ENCODE measurements around the gene RUNX1. TPM values are rescaled to one million over a fixed set of nuclear protein-coding genes. Genes with fewer than 3 reads are reported as not detected.

The RUNX1 gene
- total and polyA plus RNA-seq, 2 donors (not counting 1 experiment from before 2014, with no cell fraction given), result 26.3 to 73.0 TPM

DNA sequence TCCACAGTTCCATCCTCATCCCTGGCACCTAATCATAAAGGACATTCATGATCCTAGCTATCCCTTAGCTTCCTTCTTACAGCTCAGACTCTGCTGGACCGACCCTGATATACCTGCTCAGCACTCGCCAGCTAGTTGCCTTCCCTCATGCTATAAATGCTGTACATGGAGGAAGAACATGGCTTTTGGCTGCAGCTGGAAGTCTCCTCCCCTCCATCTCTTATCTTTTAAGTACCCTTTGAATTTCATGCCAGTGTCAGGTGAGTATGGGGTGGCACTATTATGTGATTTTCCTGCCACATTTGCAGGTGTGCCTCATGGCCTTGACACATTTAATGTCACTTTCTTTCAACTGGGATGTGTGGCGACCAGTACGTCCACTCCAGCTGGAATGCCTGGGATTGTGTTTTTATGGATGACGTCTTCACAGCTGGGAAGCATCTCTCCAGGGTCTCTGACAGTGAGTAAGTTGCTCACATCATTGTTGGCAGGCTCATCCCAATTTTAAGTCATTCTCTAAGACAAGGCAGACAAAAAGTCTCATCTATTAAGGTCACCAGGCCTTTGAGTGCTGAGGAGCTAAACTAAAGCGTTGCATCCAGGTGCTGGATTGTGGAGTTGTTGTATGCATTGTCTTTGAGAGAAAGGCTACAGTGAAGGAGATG is 43.4 kb downstream of the RUNX1 start:
- H3K9me3 Mint-ChIP-seq (ENCODE audit: insufficient read depth), result no peaks in the 10 kb centered on the region
- Histone ChIP-seq H3K4me2 (replicated peaks; ENCODE audit: low read depth, low read length, poor library complexity, severe bottlenecking) (no peak overlapping the region), H3K4me1 (ENCODE audit: control insufficient read depth in 2 of 2, insufficient read depth in 2 of 2, low read length in 2 of 2) (no peaks in the 10 kb centered on the region), H3K27ac (ENCODE audit: low read length in 2 of 2) (no peak overlapping the region), H2AFZ (ENCODE audit: insufficient read depth, low read depth, low read length, poor library complexity, severe bottlenecking) (no peak overlapping the region), H3K9ac (ENCODE audit: low read length) (no peak overlapping the region), H4K20me1 (ENCODE audit: control insufficient read depth, insufficient read depth, low read length, poor library complexity, severe bottlenecking) (peaks cover 86% of the 10 kb centered on the region), H3K36me3 (replicated peaks in 1 of 2; ENCODE audit: control extremely low read depth in 1 of 2, control insufficient read depth in 1 of 2, extremely low read depth in 1 of 2, insufficient read depth in 2 of 2, low read length in 1 of 2) (peaks cover 0 to 34% of the 10 kb centered on the region in 2 experiments), H3K9me3 (ENCODE audit: control extremely low read depth in 1 of 3, control insufficient read depth in 2 of 3, insufficient read depth in 1 of 3, low read length in 2 of 3) (no peaks in the 10 kb centered on the region), H3K27me3 (replicated peaks in 1 of 4; ENCODE audit: control extremely low read depth in 1 of 4, control insufficient read depth in 3 of 4, insufficient read depth in 4 of 4, low read length in 3 of 4) (no peaks in the 10 kb centered on the region), H3K4me3 (ENCODE audit: control extremely low read depth in 1 of 5, extremely low read depth in 1 of 5, insufficient read depth in 1 of 5, low read depth in 2 of 5, low read length in 4 of 5) (no peak overlapping the region), H3K79me2 (ENCODE audit: control insufficient read depth, insufficient read depth, low read length) (peaks cover 99% of the 10 kb centered on the region)
- no peak for ATAC-seq (ENCODE audit: low read depth)
- peaks cover 16% of the 10 kb centered on the region for H3K4me1 Mint-ChIP-seq
- DNase-seq, result no peak
- H3K27me3 Mint-ChIP-seq, result no peaks in the 10 kb centered on the region
- H3K4me3 Mint-ChIP-seq, result no peak overlapping the region
- no peak overlapping the region for H3K27ac Mint-ChIP-seq
- ChIA-PET CTCF (interaction anchor here (1.2 kb wide), 1 partner anchor 14 kb away, joined by 4 read pairs; no protein-coding TSS in a partner anchor), POLR2A (no interaction called here)
- no peak for TF ChIP-seq CTCF (IDR thresholded peaks at IDR 0.05)
- TF ChIP-seq EZH2 (IDR thresholded peaks at IDR 0.05; ENCODE audit: borderline replicate concordance, insufficient read depth, low read depth, low read length, poor library complexity, severe bottlenecking), result no peak
- 88% methylated on average over 5 of the region's 6 CpGs for WGBS (ENCODE audit: insufficient coverage)
- intact Hi-C loops (cut with micrococcal nuclease), result no loop called here

DNA sequence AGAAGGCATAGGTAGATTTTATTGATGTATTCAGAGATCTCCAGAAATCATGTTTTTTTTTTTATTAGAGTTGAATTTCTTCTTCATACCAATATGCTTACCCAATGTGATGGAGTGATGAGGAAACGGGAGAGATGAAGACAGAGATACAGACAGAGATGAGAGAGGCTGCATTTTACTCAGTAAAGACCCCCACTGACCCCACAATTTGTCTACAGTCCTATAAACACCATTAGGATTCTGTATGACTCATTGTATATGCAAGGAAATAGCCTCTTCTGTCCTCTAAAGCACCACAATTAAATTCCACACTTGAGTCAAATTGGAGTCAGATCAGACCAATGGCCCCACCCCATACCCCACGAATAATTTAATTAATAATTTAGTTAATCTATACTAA is 44.0 kb downstream of the RUNX1 start:
- Histone ChIP-seq H3K4me2 (replicated peaks; ENCODE audit: low read depth, low read length, poor library complexity, severe bottlenecking) (no peak overlapping the region), H4K20me1 (ENCODE audit: control insufficient read depth, insufficient read depth, low read length, poor library complexity, severe bottlenecking) (peaks cover 84% of the 10 kb centered on the region), H3K27me3 (replicated peaks in 1 of 4; ENCODE audit: control extremely low read depth in 1 of 4, control insufficient read depth in 3 of 4, insufficient read depth in 4 of 4, low read length in 3 of 4) (no peaks in the 10 kb centered on the region), H3K4me1 (ENCODE audit: control insufficient read depth in 2 of 2, insufficient read depth in 2 of 2, low read length in 2 of 2) (no peaks in the 10 kb centered on the region), H3K27ac (ENCODE audit: low read length in 2 of 2) (no peak overlapping the region), H3K4me3 (ENCODE audit: control extremely low read depth in 1 of 5, extremely low read depth in 1 of 5, insufficient read depth in 1 of 5, low read depth in 2 of 5, low read length in 4 of 5) (no peak overlapping the region), H3K9ac (ENCODE audit: low read length) (no peak overlapping the region), H2AFZ (ENCODE audit: insufficient read depth, low read depth, low read length, poor library complexity, severe bottlenecking) (no peak overlapping the region), H3K9me3 (ENCODE audit: control extremely low read depth in 1 of 3, control insufficient read depth in 2 of 3, insufficient read depth in 1 of 3, low read length in 2 of 3) (no peaks in the 10 kb centered on the region), H3K79me2 (ENCODE audit: control insufficient read depth, insufficient read depth, low read length) (peaks cover 97% of the 10 kb centered on the region), H3K36me3 (replicated peaks in 1 of 2; ENCODE audit: control extremely low read depth in 1 of 2, control insufficient read depth in 1 of 2, extremely low read depth in 1 of 2, insufficient read depth in 2 of 2, low read length in 1 of 2) (peaks cover 0 to 34% of the 10 kb centered on the region in 2 experiments)
- TF ChIP-seq EZH2 (IDR thresholded peaks at IDR 0.05; ENCODE audit: borderline replicate concordance, insufficient read depth, low read depth, low read length, poor library complexity, severe bottlenecking) (no peak), CTCF (IDR thresholded peaks at IDR 0.05) (no peak)
- H3K4me3 Mint-ChIP-seq, result no peak overlapping the region
- no CpG with 5 or more reads among the region's 2 CpGs for WGBS (ENCODE audit: insufficient coverage)
- H3K4me1 Mint-ChIP-seq, result peaks cover 15% of the 10 kb centered on the region
- CTCF ChIA-PET, result interaction anchor here (1.2 kb wide), 1 partner anchor 15 kb away, joined by 4 read pairs; no protein-coding TSS in a partner anchor
- no peaks in the 10 kb centered on the region for H3K9me3 Mint-ChIP-seq (ENCODE audit: insufficient read depth)
- H3K27ac Mint-ChIP-seq, result no peak overlapping the region
- no peaks in the 10 kb centered on the region for H3K27me3 Mint-ChIP-seq
- ATAC-seq (ENCODE audit: low read depth) (no peak), DNase-seq (no peak)
- intact Hi-C loops (cut with micrococcal nuclease), result no loop called here
- POLR2A ChIA-PET, result no interaction called here

Measured in B cell (primary cell).